Measurements from ENCODE around the gene EHMT1. TPM values are rescaled to one million over a fixed set of nuclear protein-coding genes. Genes with fewer than 3 reads are reported as not detected.

Gene EHMT1
- total and polyA plus RNA-seq, 2 of the 8 experiments (the other 6 are each of a cell fraction or from before 2014, with no cell fraction given), result 95.7 to 163 TPM

DNA sequence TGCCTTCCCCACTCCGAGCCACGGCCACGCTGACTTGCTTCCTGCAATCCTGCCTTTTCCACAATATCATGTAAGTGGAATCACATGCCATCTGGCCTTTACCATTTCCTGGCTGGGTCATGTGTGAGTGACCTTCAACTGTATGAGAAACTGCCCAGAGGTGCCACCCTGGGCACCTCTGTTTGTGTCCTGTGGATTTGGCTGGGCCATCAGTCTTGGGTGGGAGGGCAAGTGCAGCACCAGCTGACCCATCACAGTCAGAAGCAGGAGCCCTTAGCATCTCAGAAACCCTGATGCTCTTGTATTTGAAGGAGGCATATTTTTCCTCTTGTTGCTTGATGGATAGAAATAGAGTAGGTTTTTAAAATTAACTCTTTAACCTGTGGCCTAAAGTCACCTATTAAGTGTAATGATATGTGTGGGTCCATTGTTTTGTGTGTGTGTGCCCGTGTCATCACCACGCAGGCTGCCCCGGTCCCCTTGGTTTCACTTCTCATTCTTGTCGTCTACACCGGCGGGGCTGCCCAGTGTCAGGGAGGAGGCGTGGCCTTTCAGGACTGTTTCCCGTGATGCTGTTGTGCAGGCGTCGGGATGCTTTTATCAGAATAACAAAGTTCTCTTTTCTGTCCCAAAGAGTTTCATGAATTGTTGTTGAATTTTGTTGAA is 206.7 kb downstream of the EHMT1 start (continued):
- TF ChIP-seq, protein P1, sequence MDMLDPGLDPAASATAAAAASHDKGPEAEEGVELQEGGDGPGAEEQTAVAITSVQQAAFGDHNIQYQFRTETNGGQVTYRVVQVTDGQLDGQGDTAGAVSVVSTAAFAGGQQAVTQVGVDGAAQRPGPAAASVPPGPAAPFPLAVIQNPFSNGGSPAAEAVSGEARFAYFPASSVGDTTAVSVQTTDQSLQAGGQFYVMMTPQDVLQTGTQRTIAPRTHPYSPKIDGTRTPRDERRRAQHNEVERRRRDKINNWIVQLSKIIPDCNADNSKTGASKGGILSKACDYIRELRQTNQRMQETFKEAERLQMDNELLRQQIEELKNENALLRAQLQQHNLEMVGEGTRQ (IDR thresholded peaks at IDR 0.05; ENCODE audit: low read length), result no peak
- no peak for TF ChIP-seq KDM5A (IDR thresholded peaks at IDR 0.05; ENCODE audit: low read length)
- TF ChIP-seq FOSL1 (IDR thresholded peaks at IDR 0.05; ENCODE audit: insufficient read depth, low read depth, low read length), result no peak
- TF ChIP-seq POLR2AphosphoS5 (IDR thresholded peaks at IDR 0.05; ENCODE audit: low read depth, low read length), result no peak

Data from H1 (cell line).